HG03457 (cell line): Measurements from ENCODE around the gene SHISA8.

ENCODE experiments used
- ATAC-seq: cut with Tn5 transposase; IDR thresholded peaks from one replicate; pipeline ENCODE4 v1.9.1; 2021; ENCODE audit warnings: moderate number of reproducible peaks; ENCODE audit not compliant: unreplicated experiment

Gene SHISA8

GRCh38 chr22:41915786-41916493 lies 1.1 kb upstream of the SHISA8 start:
- no peak for ATAC-seq

DNA sequence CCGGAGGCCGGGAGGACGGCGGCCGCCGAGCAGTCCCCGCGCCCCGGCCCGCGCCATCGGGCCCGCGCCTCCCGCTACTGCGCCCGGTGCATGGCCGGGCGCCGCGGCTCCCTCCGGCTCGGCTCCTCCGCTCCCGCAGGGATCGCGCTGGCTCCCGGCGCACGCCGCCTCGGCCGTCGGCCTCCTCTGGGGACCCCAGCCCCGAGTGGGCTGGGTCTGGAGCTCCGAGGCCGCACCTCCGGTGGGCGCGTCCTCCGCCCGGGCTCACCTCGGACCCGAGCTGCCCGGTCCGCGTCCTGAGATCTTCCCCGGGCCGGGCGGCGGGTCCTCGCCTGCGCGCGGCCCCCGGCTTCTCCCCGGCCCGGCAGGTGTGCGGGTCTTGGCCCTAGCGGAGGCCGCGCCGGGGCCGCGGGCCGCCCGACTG lies 251 bp downstream of the SHISA8 start:
- no peak for ATAC-seq

GRCh38 chr22:41913842-41914534 lies 886 bp downstream of the SHISA8 start:
- no peak for ATAC-seq

GRCh38 chr22:41913040-41913719 lies 1.7 kb downstream of the SHISA8 start:
- no peak for ATAC-seq

GRCh38 chr22:41912338-41913039 lies 2.4 kb downstream of the SHISA8 start:
- no peak for ATAC-seq

DNA sequence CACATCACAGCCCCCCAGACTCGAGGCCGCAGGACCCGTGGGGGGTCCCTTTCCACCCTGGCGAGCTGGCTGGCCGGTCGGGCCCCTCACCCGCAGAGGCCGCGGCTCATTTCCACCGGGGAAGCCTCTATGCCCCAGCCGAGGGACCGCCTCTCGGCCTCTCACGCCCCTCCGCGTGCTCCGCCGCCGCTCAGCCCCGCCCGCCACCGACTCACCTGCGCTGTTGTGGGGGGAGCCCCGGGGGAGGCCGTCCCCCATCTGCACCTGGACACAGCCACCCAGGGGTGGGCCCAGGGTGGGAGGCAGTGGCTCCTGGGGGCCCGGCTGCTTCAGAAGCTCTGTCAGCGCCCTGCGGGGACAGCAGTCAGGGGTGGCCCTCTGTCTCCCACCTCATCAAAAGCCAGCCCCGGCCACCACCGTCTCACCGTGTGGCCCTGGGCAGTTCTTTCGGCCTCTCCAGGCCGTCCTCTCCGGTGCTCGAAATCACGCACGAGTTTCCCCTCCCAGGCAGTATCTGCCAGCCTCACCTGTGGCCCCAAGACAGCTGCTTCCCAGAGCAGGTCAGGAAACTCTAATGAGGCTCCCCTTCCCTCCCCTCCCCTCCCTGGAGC lies 3.8 kb downstream of the SHISA8 start:
- ATAC-seq: no peak

DNA sequence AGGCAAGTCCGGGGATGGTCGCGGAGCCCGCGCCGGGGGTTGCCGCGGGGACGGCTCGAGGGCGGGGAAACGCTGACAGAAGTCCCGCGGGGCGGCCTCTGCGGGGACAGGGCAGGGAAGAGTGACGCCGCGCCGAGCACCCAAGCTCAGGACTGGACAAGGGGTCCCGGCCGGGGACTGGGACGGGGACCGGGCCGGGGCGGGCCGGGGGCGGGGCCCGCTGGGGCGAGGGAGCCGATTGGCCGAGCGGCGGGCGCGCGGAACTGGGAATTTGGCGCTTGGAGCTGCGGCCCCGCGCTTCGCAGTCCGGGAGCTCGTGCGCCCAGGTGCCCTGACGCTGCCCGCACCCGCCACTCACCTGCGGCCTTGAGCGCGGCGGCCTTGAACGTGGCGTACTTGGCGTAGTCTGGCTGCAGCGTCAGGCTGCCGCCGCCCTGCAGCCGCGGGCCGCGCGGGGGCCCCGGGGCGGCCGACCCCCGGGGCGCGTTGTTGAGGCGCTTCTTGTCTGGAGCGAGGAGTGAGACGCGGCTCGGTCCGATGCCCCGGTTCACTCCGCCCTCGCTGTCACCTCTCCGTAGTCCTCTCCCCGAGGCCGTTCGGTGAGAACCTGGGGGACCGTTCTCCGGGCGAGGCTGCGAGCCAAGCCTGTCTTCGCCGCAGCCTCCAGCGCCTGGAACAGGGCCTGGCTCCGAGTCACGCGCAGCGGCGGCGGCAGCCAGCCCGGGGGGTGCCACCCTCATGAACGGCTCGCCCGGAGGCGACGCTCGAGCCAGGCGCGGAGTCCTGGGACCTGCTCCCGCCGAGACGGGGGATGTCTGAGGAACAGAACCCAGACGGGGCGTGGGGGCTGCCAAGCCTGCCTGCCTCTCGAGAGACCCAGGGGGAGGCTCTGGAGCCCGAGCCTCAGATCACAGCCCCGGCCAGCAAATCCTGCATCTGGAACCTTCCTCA lies 4.5 kb downstream of the SHISA8 start:
- ATAC-seq: no peak

DNA sequence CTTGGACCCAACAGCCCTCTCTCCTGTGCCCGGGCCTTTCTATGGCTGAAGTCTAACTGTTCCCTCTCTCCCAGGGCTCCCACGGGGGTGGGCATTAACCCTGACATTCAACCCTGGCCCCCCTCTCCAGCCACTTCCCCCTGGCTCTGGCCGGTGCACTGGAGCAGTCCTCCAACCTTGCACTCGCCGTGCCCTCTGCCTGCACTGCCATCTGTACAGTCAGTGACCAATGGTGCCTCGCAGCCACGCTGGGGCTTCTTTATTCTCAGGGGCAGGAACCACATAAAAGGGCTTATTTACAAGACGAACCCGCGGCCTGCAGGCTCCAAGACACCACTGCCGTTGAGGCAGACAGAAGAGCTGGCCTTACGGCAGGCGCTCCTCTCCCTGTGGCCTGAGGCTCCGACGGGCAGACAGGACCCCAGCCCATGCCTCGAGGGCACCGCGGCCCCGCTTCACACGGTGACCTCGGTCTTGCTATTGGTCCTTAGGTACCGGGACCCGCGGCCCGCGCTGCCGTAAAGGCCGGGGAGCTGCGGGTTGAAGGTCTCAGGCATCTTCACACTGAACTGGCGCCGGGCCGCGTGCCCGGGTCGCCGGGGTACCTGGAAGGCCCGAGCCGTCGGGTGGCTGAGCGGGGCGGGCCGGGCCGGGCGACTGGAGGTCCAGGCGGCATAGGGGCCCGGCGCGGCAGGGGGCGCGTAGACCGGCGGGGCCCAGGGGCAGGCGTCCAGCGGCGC lies 5.4 kb downstream of the SHISA8 start:
- ATAC-seq: no peak

DNA sequence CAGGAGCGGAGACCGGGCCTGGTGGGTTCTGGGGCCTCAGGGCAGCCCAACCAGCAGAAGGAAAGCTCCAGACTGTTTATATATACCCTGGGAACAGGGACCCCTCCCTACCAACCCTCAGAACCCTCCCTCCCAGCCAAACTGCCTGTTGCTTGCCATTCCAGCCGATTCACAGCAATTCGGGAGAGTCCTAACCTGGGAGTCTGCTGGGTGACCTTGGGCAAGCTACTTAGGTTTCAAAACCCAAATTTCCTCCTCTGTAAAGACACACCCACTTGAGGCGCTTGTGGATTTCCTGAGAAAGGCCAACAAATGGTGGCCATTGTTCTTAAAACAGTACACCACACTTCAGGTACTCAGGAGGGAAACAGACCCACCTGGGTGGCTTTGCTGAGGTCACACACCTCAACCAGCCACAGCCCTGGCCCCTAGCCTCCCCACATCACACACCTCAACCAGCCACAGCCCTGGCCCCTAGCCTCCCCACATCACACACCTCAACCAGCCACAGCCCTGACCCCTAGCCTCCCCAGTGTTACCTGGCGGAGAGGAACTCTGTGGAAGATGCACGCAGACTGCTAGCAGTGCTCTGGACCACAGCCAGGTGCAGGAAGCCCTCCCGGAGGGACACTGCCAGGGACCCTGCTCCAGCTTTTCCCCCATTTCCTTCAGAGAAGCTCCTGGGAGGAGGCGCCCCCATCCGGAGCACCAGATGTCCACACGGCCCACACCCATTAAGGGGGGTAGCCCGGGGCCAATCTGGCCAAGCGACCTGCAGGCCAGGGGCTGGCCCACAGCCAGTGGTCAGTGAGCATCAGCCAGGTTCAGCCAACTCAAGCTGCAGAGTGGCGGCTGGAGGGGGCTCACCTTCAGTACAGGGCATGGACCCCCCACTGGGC lies 6.2 kb downstream of the SHISA8 start:
- ATAC-seq: no peak

DNA sequence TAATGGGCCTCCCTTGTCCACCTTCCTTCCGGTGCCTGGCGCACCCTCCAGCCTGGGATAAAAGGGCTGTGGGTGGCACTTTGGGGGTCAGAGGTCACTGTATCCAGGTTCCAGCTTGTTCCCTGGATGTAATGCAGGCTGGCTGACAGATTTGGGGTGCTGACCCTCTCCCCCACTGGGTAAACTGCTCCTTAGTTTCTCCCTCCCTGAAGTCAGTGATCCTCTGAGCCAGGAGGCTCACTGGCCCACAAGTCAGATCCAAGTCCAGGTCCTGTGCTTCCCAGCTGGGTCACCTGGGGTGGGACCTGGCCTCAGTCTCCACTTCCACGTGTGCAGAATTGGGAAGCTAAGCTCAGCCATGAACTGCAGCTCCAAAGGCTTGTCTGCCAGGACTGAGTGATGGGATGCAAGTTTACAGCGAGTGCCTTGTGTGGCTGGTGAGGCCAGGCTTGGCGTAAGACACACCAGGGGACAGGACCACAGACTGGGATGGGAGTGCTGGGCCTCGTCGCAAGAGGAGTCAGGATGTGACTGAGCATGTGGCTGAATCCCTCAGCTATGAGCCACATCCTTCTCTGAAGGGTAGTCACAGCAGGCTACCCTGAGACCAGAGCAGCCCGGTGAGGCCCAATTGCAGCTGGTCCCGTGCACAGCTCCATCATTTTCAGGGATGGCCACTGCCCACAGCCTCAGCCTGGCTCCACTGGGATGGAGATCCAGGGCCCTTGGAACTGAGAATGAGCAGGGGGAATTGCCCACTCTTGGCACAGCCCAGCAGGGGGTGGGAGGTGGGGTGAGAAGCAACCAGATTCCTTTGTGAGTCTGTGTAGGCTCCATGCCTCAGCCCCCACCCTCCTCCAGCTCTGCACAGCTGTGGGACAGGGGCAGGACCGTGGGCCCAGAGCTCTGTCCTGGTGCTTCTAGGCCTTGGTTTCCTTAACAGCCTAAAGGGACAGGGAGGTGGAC lies 7.2 kb downstream of the SHISA8 start:
- ATAC-seq: no peak

GRCh38 chr22:41906822-41907221 lies 8.1 kb downstream of the SHISA8 start:
- no peak for ATAC-seq

- ATAC-seq: no peak
Measured at GRCh38 chr22:41905411-41906202, 9.3 kb downstream of the SHISA8 start.

DNA sequence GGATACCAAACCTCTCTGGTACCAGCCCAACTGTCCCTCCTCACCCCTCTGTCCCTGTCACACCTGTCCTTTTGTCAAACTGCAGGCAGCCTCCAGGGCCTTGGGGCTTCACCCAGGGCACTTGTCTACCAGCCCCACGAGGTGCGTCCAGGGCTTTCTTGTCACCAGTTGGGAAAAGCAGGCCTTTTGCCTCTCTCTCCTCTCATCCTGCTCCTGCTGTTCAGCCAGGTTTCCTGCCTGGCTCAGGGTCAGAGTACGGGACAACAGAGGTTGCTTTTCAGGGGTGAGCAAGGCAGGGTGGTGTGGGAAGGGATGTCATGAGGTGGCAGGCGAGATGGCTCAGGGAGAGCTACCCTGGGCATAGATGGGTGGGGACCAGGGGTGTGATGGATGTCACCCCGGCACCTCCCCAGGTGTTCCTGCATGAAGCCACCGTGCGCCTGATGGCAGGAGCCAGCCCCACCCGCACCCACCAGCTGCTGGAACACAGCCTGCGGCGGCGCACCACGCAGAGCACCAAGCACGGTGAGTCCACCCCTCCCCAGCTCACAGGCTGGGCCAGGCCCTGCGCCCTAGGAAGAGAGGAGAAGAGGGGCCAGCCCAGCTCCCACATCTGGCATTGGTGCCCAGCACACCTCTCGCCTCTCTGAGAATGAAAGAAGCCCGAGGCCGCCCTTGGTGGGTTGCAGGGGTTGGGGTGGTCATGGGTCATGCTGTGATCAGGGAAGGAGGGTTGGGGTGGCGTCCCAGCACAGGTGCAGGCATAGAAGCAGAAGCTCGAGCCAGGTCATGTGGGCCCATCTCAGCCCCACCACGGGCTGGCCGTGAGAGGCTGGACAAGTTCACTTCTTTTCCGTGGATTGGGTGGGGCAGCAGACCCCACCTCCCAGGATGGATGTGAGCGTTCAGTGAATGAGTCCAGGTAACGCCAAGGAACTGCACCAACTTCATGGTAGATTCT lies 10.1 kb downstream of the SHISA8 start:
- no peak for ATAC-seq

- ATAC-seq: no peak
Measured at GRCh38 chr22:41902932-41903421, 11.9 kb downstream of the SHISA8 start.

- no peak for ATAC-seq
Measured at GRCh38 chr22:41902016-41902415, 12.9 kb downstream of the SHISA8 start.
